HCT116 (cell line): ENCODE results near the gene PIGQ. TPM values are rescaled to one million over a fixed set of nuclear protein-coding genes. Genes with fewer than 3 reads are reported as not detected.
A peak's percentile ranks its signal among the peaks of the same experiment; 100 is the strongest.

Experiments used
- ATAC-seq: fragments of 200-7000 bp; cut with Tn5 transposase; 2 replicates; pipeline ENCODE4 v1.9.1; 2020; ENCODE audit warnings: mild to moderate bottlenecking, moderate library complexity
- BruUV-seq: library from RNA; stranded (reverse); fragments of 400-500 nt; replicated peaks from 2 replicates; lab custom pipeline; 2021; lab: Mats Ljungman, UMichigan
- CTCF ChIA-PET: fragments of 300-600 bp; sonication (Branson Sonifier 250); formaldehyde crosslinking; loops from one replicate; lab custom pipeline; 2021; ENCODE audit warnings: antibody characterized with exemption; lab: Charles Lee
- POLR2A ChIA-PET: fragments of 300-600, 350-600 bp; sonication (Branson Sonifier 250); formaldehyde crosslinking; loops from one replicate; lab custom pipeline; 2021; ENCODE audit warnings: antibody characterized with exemption; lab: Charles Lee
- RAD21 ChIA-PET, 2 experiments: fragments of 300-600 bp; sonication (Branson Sonifier 250); formaldehyde crosslinking; loops; one replicate each; lab custom pipeline; 2023; ENCODE audit warnings: low total read pairs in 2 of 2; ENCODE audit not compliant: uncharacterized antibody in 2 of 2, unreplicated experiment in 2 of 2, low non-redundant PET in 1 of 2; lab: Charles Lee
- DNase-seq: peaks from one replicate; pipeline ENCODE4 v3.0.0-alpha.2; 2010; ENCODE audit warnings: low read depth, low spot score
- H2AFZ ChIP-seq: fragments of 200-600 bp; shearing (Covaris generic), sonication (generic); 2 replicates; pipeline ENCODE4 v1.6.1; 2017; ENCODE audit warnings: low read depth, mixed run types, mixed read lengths, antibody characterized with exemption, low read length; ENCODE audit not compliant: poor library complexity, severe bottlenecking
- H3K27ac ChIP-seq: 2 replicates; pipeline ENCODE4 v1.5.1; 2012; ENCODE audit warnings: low read depth, low read length
- H3K27me3 ChIP-seq: fragments of 200-600 bp; sonication (generic); 2 replicates; pipeline ENCODE4 v1.6.1; 2016; ENCODE audit warnings: mixed run types, low read length, mixed read lengths; ENCODE audit not compliant: insufficient read depth
- H3K36me3 ChIP-seq, 2 experiments: fragments of 200-500 bp in 1 of 2; fragments of 200-600 bp in 1 of 2; sonication (Bioruptor generic) in 1 of 2; sonication (generic) in 1 of 2; 2 replicates each; pipeline versions ENCODE4 v1.5.1 to v1.6.1; 2014 to 2016; ENCODE audit warnings: low read length in 2 of 2, inconsistent platforms in 1 of 2, mixed read lengths in 1 of 2, mixed run types in 1 of 2; ENCODE audit not compliant: insufficient read depth in 2 of 2, control insufficient read depth in 1 of 2
- H3K4me1 ChIP-seq, 2 experiments: fragments of 200-600 bp in 1 of 2; sonication (generic) in 1 of 2; 2 replicates each; pipeline versions ENCODE4 v1.5.1 to v1.6.1; 2012 to 2017; ENCODE audit warnings: low read length in 2 of 2, inconsistent platforms in 1 of 2, mild to moderate bottlenecking in 1 of 2, mixed read lengths in 1 of 2, mixed run types in 1 of 2, moderate library complexity in 1 of 2; ENCODE audit not compliant: insufficient read depth in 2 of 2, control insufficient read depth in 1 of 2
- H3K4me2 ChIP-seq: fragments of 200-600 bp; sonication (generic); 2 replicates; pipeline ENCODE4 v1.6.1; 2017; ENCODE audit warnings: mixed run types, low read length, mixed read lengths
- H3K4me3 ChIP-seq, 2 experiments: fragments of 200-600 bp in 1 of 2; sonication (generic) in 1 of 2; replicated peaks in 1 of 2; 2 replicates each; pipeline ENCODE4 v1.5.1; 2011 to 2016; ENCODE audit warnings: low read length in 2 of 2, control low read depth in 1 of 2, low read depth in 1 of 2, mild to moderate bottlenecking in 1 of 2, mixed read lengths in 1 of 2, mixed run types in 1 of 2
- H3K79me2 ChIP-seq: fragments of 200-600 bp; sonication (generic); 2 replicates; pipeline ENCODE4 v1.6.1; 2017; ENCODE audit warnings: mild to moderate bottlenecking, mixed run types, low read length, moderate library complexity, mixed read lengths; ENCODE audit not compliant: insufficient read depth
- H3K9ac ChIP-seq: fragments of 200-600 bp; sonication (generic); 2 replicates; pipeline ENCODE4 v1.6.1; 2016; ENCODE audit warnings: low read length, mixed read lengths
- H3K9me2 ChIP-seq: fragments of 200-600 bp; sonication (generic), shearing (Covaris generic); 2 replicates; pipeline ENCODE4 v1.6.1; 2017; ENCODE audit warnings: mixed run types, mild to moderate bottlenecking, moderate library complexity; ENCODE audit not compliant: insufficient read depth
- H3K9me3 ChIP-seq, 2 experiments: fragments of 200-500 bp in 1 of 2; fragments of 200-600 bp in 1 of 2; sonication (Bioruptor generic) in 1 of 2; sonication (generic) in 1 of 2; 2 replicates each; pipeline ENCODE4 v1.6.1; 2014 to 2017; ENCODE audit warnings: low read length in 2 of 2, mixed read lengths in 2 of 2, inconsistent platforms in 1 of 2, low read depth in 1 of 2, mild to moderate bottlenecking in 1 of 2, mixed run types in 1 of 2, moderate library complexity in 1 of 2; ENCODE audit not compliant: control insufficient read depth in 1 of 2, insufficient read depth in 1 of 2
- H4K20me1 ChIP-seq: fragments of 200-600 bp; sonication (generic), shearing (Covaris generic); 2 replicates; pipeline ENCODE4 v1.6.1; 2017; ENCODE audit warnings: mixed run types, mild to moderate bottlenecking, moderate library complexity; ENCODE audit not compliant: insufficient read depth
- ATF3 ChIP-seq: IDR thresholded peaks from 2 replicates; pipeline ENCODE4 v1.6.1; 2012
- CTCF ChIP-seq, 3 experiments: fragments of 200-600 bp in 1 of 3; sonication (generic) in 1 of 3; IDR thresholded peaks in 2 of 3; conservative IDR thresholded peaks in 1 of 3; 2 replicates each; pipeline ENCODE4 v1.5.1; 2012 to 2017; ENCODE audit warnings: low read depth in 2 of 3, low read length in 2 of 3, antibody characterized with exemption in 1 of 3, borderline replicate concordance in 1 of 3, control low read depth in 1 of 3, mild to moderate bottlenecking in 1 of 3, mixed read lengths in 1 of 3, mixed run types in 1 of 3, moderate library complexity in 1 of 3; ENCODE audit not compliant: insufficient read depth in 1 of 3
- ELF1 ChIP-seq: IDR thresholded peaks from 2 replicates; pipeline ENCODE4 v1.6.1; 2012; ENCODE audit warnings: low read depth, borderline replicate concordance
- EZH2 ChIP-seq: fragments of 200-600 bp; sonication (generic); IDR thresholded peaks from 2 replicates; pipeline ENCODE4 v1.6.1; 2017; ENCODE audit warnings: antibody characterized with exemption, mixed run types
- EZH2phosphoT487 ChIP-seq: fragments of 200-600 bp; IDR thresholded peaks from 2 replicates; pipeline ENCODE4 v1.6.1; 2018; ENCODE audit warnings: antibody characterized with exemption, borderline replicate concordance
- JUND ChIP-seq: IDR thresholded peaks from 2 replicates; pipeline ENCODE4 v1.6.1; 2012
- MAX ChIP-seq: IDR thresholded peaks from 2 replicates; pipeline ENCODE4 v1.6.1; 2012
- POLR2A ChIP-seq: IDR thresholded peaks from 2 replicates; pipeline ENCODE4 v1.7.0; 2011; ENCODE audit warnings: borderline replicate concordance; ENCODE audit not compliant: insufficient read depth, insufficient read length; ENCODE audit errors: extremely low read depth
- RAD21 ChIP-seq: IDR thresholded peaks from 2 replicates; pipeline ENCODE4 v1.6.1; 2012; ENCODE audit warnings: low read depth, mild to moderate bottlenecking
- REST ChIP-seq: IDR thresholded peaks from 2 replicates; pipeline ENCODE4 v1.6.1; 2012; ENCODE audit warnings: low read depth
- SIN3A ChIP-seq: IDR thresholded peaks from 2 replicates; pipeline ENCODE4 v1.6.1; 2012; ENCODE audit warnings: low read depth
- SP1 ChIP-seq: IDR thresholded peaks from 2 replicates; pipeline ENCODE4 v1.6.1; 2012; ENCODE audit warnings: low read depth
- SRF ChIP-seq: IDR thresholded peaks from 2 replicates; pipeline ENCODE4 v1.6.1; 2012; ENCODE audit warnings: low read depth
- TCF7L2 ChIP-seq: IDR thresholded peaks from 2 replicates; pipeline ENCODE4 v1.7.0; 2011; ENCODE audit warnings: borderline replicate concordance, inconsistent platforms; ENCODE audit not compliant: insufficient read depth, insufficient read length; ENCODE audit errors: extremely low read depth
- ZBTB33 ChIP-seq: IDR thresholded peaks from 2 replicates; pipeline ENCODE4 v1.6.1; 2011; ENCODE audit warnings: mild to moderate bottlenecking, low read length, moderate library complexity; ENCODE audit not compliant: insufficient replicate concordance; ENCODE audit errors: extremely low read depth
- ZFX ChIP-seq: fragments of 450-650 bp; IDR thresholded peaks from 2 replicates; pipeline ENCODE4 v1.6.1; 2017
- intact Hi-C: fragments of 100-400 bp; cut with micrococcal nuclease; formaldehyde crosslinking; loops from 2 replicates; pipeline ENCODE4 v1.10.0; 2022
- total RNA-seq: library from RNA; stranded (reverse); gene quantifications from one replicate; pipeline ENCODE4 v1.2.1, GENCODE V29; 2021; ENCODE audit not compliant: unreplicated experiment

The PIGQ gene
- total RNA-seq, 1 experiment from 2014 or later: 21.0 TPM

GRCh38 chr16:525123-525519, 44.6 kb upstream of the PIGQ start:
- Histone ChIP-seq H3K4me1 (peaks cover 14 to 32% of the 10 kb centered on the region in 2 experiments), H3K9ac (peak overlapping the region; percentile 90), H3K4me2 (peak overlapping the region; percentile 81)
- TF ChIP-seq ZBTB33 (no peak), RAD21 (no peak), EZH2phosphoT487 (no peak), SRF (no peak), MAX (no peak), EZH2 (no peak), ELF1 (no peak), REST (no peak), CTCF (IDR thresholded peaks at IDR 0.05 in 2 of 3, conservative IDR thresholded peaks at IDR 0.05 in 1 of 3; ENCODE audit: borderline replicate concordance in 1 of 3, insufficient read depth in 1 of 3, low read depth in 2 of 3, low read length in 2 of 3) (no peak), SIN3A (no peak), TCF7L2 (no peak), JUND (no peak), SP1 (no peak), POLR2A (no peak), ZFX (no peak), ATF3 (no peak)
- TF ChIP-seq, all 23 proteins: peak for 0
- RAD21 ChIA-PET: no interaction called here
- peak overlapping the region; percentile 91 for H3K27ac ChIP-seq
- H2AFZ ChIP-seq: no peak overlapping the region
- intact Hi-C loops: no loop called here
- no peaks in the 10 kb centered on the region for H4K20me1 ChIP-seq
- H3K36me3 ChIP-seq: peaks cover 0 to 4% of the 10 kb centered on the region in 2 experiments; a peak in 1 of 4 replicates
- peak overlapping the region in 1 of 2 experiments; percentile 69; a peak in 1 of 4 replicates for H3K4me3 ChIP-seq
- POLR2A ChIA-PET: no interaction called here
- H3K9me3 ChIP-seq: no peaks in the 10 kb centered on the region
- BruUV-seq: no TSS peak
- H3K27me3 ChIP-seq: no peaks in the 10 kb centered on the region
- ATAC-seq (no peak), DNase-seq (no peak)
- H3K79me2 ChIP-seq: peaks cover 34% of the 10 kb centered on the region
- H3K9me2 ChIP-seq: no peaks in the 10 kb centered on the region
- CTCF ChIA-PET: no interaction called here
